ENCODE measurements around the gene LRTM1.

LRTM1 gene

DNA sequence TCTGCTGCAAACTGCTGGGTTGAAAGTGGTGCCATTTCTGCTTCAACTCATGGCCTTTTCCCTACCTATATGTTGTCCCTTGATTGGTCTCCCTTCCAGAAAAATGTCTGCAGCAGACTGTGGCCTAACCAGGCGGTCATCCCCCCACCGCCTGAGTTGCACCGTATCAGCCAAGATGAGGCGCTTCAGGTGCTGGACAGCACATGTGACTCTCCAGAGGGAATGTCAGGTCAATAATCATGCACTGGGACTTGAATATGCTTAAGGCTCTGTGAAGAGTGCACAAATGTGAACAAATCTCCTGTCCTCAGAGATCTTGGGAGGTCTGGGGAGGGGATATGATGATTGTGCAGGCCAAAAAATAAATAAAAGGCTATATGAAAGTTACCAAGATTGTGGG lies 32.2 kb downstream of the LRTM1 start:
- no peak for DNase-seq (ENCODE audit: low read depth in 4 of 4, low spot score in 1 of 4)

DNA sequence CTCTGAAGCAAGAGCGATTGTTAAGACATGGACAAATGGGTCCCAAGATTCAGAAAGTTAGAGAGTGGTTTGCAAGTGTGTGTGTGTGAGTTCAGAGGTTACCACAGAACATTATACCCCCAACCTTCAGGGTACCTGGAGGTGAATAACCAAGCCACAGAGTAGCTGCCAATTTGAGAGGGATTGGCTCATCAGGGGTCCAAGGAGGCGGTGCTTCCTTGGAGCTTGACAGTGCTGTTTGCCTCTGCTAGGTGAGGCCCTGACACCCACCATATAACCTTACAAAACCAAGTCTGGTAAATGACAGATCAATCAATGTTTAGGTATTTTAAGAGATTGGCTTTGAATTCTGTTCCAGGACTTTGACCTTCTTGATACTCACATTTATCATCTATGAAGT lies 35.7 kb downstream of the LRTM1 start:
- DNase-seq (ENCODE audit: low read depth in 4 of 4, low spot score in 1 of 4), result no peak

DNA sequence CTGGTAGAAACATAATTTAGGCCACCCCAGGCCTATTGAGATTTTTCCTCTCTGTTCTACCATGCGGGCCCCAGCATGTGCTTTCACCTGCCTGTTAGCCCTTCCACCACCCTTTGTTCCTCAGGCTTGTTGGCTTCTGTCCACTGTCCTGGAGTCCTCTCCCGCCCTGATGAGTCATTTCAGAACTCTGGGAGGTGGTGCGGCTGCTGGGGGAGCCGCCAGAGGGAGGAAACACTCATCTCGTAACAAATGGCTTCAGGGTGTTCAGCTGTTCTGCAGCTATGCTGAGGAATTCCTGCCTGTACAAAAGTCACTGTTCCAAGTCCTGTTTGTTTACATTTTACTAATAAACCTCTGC lies 36.3 kb downstream of the LRTM1 start:
- no peak for DNase-seq (ENCODE audit: low read depth in 4 of 4, low spot score in 1 of 4)

DNA sequence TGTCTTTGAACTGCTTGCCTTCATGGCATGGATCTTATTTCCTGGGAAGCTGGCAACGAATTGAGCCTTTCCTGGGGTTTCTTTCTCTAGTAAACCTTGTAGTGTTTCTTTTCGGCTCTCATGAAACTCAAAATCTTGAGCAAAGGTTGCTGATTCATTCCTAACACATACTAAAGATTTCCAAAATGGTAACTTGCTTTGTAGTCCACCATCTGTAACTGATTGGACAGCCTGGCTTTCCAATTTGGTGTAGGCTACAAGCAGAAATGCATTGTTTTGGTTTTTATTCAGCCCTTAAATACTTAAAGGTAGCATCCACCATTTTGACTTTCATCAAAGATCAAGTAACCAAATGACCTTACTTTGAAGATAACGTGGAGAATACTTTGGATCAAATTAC lies 38.1 kb downstream of the LRTM1 start:
- DNase-seq (ENCODE audit: low read depth in 4 of 4, low spot score in 1 of 4), result no peak

DNA sequence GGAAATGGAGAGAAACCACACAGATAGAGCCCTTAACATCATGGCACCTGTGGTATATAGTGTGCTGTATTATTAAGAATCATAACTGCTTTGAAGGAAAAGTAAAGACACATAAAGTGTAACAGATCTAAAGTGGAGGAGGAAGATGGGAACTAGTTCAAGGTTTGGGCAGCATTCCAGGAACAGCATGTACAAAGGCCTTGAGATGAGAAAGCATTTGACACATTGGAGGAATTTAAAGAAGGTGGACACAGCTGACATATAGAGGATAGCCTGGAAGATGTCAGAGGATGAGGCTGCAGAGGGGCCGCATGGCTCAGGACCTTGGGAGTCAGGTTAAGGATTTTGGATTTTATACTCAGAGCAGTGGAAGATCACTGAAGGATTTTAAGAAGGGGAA lies 39.0 kb downstream of the LRTM1 start:
- no peak for DNase-seq (ENCODE audit: low read depth in 4 of 4, low spot score in 1 of 4)

DNA sequence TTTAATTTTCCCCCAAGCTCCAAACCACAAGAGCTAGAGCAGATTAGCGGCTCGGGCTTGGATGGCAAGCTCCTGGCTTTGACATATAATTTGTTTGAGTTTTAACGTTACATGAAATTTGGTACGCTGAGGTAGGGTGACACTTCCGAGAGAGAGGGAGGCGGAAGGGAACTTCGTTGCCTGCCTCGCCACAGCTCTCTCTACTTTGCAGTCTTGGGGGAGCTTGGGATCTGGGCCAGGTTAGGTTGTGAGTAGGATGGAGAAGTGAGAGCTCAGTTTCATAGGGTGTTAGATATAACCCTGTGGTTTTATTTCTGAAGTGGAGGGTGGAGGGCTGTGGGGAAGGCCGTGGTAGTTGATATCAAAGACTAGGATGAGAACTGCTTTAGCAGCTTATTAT lies 39.7 kb downstream of the LRTM1 start:
- DNase-seq (ENCODE audit: low read depth in 4 of 4, low spot score in 1 of 4), result no peak

DNA sequence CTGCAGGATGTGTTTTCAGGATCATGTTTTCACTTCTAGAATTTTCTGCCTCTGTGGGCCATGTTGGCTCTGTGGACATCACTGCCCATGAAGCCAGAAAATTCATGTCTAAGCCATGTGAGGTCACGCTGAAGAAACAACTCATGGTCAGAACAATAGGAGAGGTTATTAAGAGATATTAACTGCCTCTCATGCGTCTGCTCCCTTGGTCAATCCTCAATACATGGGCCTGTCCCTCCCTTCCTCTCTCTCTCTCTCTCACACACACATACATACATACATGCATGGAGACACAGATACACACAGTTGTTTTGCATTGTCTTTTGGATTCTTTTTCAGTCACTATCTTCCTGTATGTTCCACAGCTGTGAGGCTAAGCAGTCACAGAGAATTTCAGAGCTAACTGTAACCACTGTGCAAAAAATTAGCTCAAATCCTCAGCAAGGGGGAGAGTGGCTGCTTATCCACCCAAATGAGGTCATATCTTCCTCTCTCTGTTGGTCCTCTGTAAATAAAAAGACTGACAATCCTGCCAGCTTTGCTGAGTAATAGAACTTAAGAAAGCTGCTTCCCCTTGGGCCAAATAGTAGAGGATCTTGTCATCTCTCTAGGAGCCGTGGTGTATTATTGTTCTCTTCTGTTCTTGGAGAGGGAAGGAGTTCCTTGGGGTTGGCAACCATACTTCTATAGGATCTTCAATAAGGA lies 45.6 kb downstream of the LRTM1 start:
- DNase-seq (ENCODE audit: low read depth in 4 of 4, low spot score in 1 of 4), result no peak

DNA sequence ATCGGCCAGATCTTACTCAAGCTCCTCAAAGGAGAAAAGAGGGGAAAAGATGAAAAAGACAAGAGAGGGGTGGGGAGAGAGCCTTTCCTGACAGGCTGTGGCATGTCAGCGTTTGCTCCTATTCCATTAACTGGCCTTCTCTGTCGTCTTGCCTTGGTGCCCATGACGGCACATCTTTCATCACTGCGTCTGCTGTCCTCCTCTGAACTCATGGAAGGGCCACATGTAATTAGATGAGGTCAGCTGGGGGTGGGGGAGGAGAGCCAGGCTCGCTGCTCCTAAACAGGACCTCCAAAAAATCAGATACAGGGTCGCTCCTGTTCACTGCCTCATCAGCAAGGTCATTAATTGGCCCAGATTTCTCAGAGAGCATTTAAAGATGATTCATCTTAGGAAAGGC lies 49.7 kb downstream of the LRTM1 start:
- DNase-seq (ENCODE audit: low read depth in 4 of 4, low spot score in 1 of 4), result no peak

DNA sequence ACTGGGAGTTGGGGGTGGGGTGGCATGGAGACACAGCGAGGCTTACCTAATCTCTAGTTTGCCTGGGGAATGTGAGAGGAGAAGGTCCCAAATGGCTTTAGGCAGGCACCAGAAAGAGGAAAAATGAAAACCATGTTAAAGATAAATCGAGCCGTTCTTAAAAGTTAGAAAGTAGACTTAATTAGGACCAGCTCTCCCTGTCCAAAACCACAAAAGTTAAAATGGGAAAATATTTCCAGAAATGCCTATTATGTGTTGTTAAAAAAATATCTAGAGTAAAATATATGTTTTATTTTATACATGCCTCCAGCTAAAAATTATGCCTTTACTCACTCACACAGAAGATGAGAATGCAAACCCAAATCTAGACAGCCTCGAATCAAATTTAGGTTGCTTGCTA lies 50.1 kb downstream of the LRTM1 start:
- no peak for DNase-seq (ENCODE audit: low read depth in 4 of 4, low spot score in 1 of 4)

DNA sequence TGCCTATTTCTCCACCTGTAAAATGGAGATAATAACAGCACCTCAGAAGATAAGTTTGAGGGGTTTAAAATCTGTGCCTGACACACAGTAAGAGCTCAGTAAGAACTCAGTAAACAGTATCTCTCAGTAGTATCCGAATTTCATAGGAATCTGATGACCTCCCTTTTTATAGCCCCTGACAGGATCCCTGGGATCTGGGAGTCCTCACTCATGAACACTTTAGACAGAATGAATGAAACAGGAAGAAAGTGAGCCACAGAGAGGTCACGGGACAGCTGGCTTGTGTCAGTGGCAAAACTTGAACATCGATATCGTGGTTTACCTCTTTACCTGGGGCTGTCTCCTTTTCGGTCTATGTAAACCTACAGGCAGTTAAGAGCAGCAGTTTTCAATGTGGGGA lies 51.2 kb downstream of the LRTM1 start:
- DNase-seq (ENCODE audit: low read depth in 4 of 4, low spot score in 1 of 4), result no peak

DNA sequence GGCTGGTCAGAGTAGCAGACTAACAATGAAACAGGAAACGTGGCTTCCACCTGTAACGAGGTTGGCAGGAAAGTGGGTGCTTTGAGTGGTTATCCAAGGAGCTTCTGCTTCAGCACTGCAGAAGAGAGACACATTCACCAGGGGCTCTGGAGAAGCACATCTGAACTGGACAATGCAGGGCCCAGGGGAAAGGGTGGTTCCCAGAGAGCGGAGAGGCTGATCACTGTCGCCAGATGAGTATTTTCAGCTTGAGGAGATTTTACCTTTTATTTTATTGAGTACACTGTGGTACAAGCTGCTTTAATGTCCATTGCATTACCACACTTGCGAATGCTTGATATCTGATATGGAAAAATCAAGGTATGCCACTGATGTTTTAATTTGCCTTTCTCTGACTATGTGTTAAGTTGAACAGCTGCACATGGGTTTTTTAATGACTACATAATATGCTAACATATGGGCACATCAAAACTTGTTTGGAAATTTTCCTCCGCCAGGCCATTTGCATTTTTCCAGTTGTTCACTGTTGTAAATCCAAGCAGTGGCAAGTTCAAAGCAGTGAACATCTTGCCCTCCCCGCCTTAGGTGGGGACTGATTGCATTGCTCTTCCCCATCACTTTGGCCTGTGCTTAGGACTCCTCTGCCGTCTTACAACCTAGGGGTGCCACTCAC lies 52.1 kb downstream of the LRTM1 start:
- no peak for DNase-seq (ENCODE audit: low read depth in 4 of 4, low spot score in 1 of 4)

DNA sequence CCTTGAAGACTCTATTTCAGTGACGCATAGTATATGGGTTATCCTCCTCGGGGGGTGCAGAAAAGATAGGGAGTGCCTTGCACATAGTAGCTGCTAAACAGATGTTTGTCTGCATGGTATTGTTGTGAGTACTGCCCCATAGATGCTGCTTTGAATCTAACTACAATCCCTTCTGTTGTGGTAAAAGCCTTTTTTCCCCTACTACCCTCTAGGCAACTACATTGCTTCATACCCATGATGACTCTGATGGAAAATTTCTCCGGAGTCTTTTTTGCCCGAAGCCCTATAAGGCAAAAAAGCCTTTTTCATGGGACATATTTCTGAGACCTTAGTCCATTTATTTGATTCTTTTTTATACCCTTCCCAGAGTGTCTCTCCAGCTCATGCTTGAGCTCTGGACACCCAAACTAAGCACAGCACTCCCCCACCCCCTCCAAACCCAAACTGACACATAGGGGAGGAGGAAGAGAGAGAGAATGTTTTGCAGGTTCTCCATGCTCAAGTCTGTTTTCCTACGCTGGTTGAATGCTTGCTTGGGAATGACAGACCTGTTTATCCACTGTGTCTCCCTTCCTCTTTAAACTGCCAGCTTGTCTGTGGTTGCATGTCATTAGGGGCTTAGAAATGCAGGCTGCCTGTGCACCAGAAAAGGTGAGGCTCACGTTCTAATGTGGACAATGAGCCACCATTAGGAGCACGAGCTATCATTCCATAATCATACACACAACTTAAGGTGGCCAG lies 52.9 kb downstream of the LRTM1 start:
- no peak for DNase-seq (ENCODE audit: low read depth in 4 of 4, low spot score in 1 of 4)

DNA sequence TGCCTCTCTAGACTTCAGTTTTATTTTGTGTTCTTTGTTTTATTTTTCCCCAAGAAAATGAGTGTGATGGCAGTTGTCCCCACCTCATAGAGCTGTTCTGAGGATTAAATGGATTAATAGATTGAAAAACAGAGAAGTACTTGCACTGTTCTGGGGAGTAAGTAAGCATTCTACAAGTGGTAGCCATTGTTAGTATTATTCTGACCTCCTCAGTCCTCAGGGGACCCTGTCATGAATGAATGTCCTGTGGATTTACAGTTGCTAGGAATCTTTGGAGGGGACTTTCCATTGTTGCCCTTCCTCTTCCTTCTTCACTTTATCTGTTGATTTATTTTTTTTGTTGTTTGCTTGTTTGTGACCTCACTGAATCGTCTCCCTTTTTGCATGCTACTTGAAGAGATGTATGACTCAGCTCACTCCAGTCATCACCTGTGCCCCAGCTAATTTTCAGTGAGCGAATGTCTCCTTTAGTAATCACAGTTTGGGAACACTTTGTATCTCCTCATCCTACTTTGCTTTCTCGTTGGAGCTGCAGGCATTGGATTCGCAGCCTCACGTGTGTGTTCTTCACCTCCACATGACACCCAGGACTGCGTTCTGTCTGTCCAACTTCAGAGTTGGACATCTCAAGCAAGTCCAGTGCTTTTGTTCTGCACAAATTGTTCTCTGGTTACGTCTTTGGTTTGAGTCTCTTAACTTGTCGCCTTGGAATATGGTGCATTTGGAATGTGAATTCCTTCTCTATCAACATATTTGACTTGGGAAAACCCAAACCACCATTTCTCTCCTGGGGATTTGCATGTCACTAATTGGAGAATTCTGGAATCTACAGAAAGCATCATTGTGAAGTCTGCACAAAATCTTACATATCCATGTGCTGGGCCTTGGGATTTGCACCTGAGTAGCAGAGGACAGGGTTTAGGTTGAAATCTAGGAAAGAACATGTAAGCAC lies 54.5 kb downstream of the LRTM1 start:
- no peak for DNase-seq (ENCODE audit: low read depth in 4 of 4, low spot score in 1 of 4)

DNA sequence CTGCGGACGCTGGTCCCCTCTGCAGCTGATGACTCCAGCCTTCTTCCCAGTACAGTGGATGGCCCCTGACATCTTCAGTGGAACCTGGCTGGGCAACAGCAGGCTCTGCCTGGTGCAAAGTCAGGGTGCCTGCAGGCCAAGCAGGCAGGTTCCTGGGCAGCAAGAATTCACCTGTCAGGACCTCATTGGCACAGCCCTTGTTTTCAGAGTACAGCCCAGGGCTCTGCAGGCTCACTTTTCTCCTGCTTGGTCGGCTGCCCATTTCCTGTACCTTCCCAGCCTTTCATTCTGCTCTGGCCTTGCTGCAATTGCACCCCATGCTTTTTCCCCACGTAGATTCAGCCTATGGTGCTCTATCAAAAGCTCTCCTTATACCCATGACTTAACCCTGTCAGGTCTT lies 56.0 kb downstream of the LRTM1 start:
- no peak for DNase-seq (ENCODE audit: low read depth in 4 of 4, low spot score in 1 of 4)

DNA sequence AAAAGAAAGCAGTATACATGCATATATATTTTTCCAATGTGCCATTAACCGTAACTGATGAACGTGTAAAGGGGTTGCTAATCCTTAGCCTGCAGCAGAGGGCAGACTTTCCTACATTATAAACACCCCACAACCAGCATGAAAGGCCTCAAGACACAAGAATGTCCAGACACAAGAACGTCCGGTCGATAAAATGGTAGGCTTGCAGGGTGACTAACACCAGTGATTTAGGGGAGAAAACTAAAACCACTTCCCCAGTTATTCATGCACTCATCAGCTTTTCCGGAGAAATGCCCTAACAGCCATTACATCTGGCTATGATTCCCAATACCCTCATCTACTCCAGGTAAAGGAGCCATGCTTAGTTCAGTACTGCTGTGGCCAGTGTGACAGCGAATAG lies 57.4 kb downstream of the LRTM1 start:
- no peak for DNase-seq (ENCODE audit: low read depth in 4 of 4, low spot score in 1 of 4)
